ENCODE results near the gene FN1.

The FN1 gene

GRCh38 chr2:215441560-215442400, 5.9 kb upstream of the FN1 start:
- DNase-seq (ENCODE audit: low read depth in 2 of 2) = no peak

- no peak for DNase-seq (ENCODE audit: low read depth in 2 of 2)
Measured at GRCh38 chr2:215439980-215440512, 4.2 kb upstream of the FN1 start.

GRCh38 chr2:215439404-215439803, 3.5 kb upstream of the FN1 start:
- no peak for DNase-seq (ENCODE audit: low read depth in 2 of 2)

- no peak for DNase-seq (ENCODE audit: low read depth in 2 of 2)
Measured at GRCh38 chr2:215437614-215438013, 1.7 kb upstream of the FN1 start.

GRCh38 chr2:215436705-215437565, 1.1 kb upstream of the FN1 start:
- no peak for DNase-seq (ENCODE audit: low read depth in 2 of 2)

- DNase-seq (ENCODE audit: low read depth in 2 of 2) = no peak
Measured at GRCh38 chr2:215435280-215435869, 493 bp downstream of the FN1 start.

- no peak for DNase-seq (ENCODE audit: low read depth in 2 of 2)
Measured at GRCh38 chr2:215434447-215435279, 1.2 kb downstream of the FN1 start.

GRCh38 chr2:215432759-215433594, 2.9 kb downstream of the FN1 start:
- no peak for DNase-seq (ENCODE audit: low read depth in 2 of 2)

GRCh38 chr2:215431778-215432758, 3.8 kb downstream of the FN1 start:
- no peak for DNase-seq (ENCODE audit: low read depth in 2 of 2)

- no peak for DNase-seq (ENCODE audit: low read depth in 2 of 2)
Measured at GRCh38 chr2:215431290-215431689, 4.6 kb downstream of the FN1 start.

- DNase-seq (ENCODE audit: low read depth in 2 of 2) = no peak
Measured at GRCh38 chr2:215430528-215431187, 5.2 kb downstream of the FN1 start.

- no peak for DNase-seq (ENCODE audit: low read depth in 2 of 2)
Measured at GRCh38 chr2:215429424-215429823, 6.4 kb downstream of the FN1 start.

- no peak for DNase-seq (ENCODE audit: low read depth in 2 of 2)
Measured at GRCh38 chr2:215428060-215428910, 7.6 kb downstream of the FN1 start.

GRCh38 chr2:215427585-215427984, 8.3 kb downstream of the FN1 start:
- DNase-seq (ENCODE audit: low read depth in 2 of 2) = no peak

- no peak for DNase-seq (ENCODE audit: low read depth in 2 of 2)
Measured at GRCh38 chr2:215425021-215425782, 10.7 kb downstream of the FN1 start.

- no peak for DNase-seq (ENCODE audit: low read depth in 2 of 2)
Measured at GRCh38 chr2:215423928-215424540, 11.8 kb downstream of the FN1 start.
